HG03108 (cell line): Measurements from ENCODE around the gene CEP72.
A peak's percentile ranks its signal among the peaks of the same experiment; 100 is the strongest.

Source experiments
- ATAC-seq: cut with Tn5 transposase; IDR thresholded peaks from one replicate; pipeline ENCODE4 v1.9.1; 2021; ENCODE audit warnings: moderate library complexity; ENCODE audit not compliant: unreplicated experiment

CEP72 gene

DNA sequence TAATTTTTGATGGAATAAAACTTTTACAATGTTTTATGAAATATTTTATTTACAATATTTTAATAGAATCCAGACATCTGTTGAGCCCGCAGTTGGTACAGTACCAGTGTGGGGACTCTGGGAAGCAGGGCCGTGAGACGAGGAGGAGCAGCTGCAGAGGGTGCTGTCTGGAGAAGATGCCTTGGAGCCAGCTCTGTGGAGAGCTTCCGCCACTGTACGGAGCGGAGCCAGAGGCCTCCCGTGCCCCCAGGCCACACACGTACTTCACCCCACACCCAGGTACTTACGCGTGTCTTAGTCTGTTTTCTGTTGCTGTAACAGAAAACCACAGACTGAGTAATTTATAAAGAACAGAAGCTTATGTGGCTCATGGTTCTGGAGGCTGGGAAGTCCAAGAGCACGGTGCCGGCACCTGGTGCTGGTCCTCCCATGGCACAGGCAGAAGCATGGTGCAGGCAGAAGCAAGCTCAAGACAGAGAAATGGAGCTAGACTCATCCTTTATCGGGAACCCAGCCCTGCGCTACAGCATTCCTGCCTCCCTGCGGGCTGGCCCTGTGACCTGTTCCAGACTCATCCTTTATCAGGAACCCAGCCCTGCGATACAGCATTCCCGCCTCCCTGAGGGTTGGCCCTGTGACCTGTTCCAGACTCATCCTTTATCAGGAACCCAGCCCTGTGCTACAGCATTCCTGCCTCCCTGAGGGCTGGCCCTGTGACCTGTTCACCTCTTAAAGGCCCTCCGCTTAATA lies 23.3 kb downstream of the CEP72 start:
- ATAC-seq: no peak

DNA sequence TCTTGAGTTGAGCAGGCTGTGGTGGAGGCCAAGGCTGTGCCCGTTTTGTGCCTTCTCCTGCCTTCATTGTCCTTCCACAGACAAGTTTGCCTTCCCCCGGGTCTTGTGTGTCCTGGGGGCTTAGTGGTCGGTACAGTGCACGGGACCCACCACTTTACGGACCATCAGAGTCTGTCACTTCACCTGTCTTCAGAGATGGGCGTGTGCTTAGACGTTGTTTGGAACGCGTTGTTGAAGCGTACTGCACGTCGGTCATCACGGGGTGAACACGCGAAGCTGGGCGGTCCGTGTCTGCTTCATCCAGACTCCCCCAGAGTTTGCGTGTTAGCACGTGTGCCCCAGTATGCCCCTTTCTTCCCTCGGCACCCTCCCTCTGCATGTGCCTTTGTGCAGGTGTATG lies 24.8 kb downstream of the CEP72 start:
- ATAC-seq: no peak

DNA sequence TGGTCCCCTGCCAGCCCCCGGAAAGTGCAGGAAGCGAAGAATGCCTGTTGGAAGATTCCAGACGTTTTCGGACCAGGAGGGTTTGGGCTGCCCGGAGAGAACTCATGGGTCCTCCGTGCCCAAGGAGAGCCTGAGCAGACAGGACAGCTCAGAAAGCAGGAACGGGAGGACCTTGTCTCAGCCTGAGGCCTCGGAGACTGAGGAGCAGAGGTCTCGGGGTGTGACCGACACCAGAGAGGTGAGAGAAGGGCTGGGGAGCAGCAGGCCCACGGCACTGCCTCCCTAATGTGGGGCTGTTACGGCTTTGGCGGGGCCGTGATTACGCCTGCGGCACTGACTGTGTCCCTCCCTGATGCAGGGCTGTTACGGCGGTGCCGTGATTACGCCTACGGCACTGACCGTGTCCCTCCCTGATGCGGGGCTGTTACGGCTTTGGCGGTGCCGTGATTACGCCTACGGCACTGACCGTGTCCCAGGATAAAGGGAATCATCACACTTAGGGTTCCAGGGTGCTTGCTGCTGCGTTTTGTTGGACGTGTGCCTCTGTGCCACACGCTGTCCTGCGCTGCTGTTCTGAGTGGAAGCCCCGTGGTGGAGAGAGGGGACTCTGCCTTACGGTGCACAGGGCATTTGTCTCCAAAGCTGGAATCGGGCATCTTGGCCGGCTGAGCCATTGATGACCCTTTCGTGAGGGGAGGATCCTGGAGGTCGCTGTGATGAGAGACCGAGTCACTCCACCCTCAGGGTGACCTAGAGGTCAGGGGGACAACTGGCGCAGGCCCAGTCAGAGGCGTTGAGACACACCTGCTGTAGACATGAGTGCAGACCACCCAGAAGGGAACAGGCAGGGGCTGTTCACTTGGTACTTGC lies 25.7 kb downstream of the CEP72 start:
- no peak for ATAC-seq

DNA sequence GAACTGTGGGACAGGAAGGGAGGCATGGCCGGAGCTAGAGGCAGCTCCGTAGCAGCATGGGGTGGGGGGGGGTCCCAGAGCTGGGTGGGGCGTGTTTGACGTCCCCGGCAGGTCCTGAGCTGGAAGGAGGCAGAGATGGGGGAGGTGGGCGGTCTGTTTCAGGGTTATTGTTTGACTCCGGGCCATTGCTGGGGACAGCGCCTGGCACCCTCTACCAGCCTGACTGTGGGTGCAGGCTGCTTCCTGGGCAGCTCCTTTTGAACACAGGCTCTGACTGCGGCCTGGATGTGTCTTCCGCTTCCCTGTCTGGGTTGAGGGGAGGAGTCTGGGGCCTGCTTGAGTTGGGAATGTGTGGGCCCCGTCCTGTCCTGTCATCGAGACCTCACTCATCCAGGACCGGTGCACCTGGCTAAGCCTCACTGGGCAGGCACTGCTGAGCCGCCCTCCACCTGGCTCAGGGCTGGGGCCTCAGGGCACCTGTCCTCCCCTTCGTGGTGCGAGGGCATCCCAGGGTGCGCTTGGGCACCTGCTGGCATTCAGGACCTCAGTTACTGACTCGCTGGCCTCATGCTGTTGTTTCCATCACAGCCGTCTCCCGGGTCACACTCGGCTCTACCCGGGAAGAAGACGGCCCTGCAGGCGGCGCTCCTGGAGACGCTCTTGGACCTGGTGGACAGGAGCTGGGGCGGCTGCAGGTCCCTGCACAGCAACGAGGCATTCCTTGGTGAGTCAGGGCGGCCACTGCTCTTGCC lies 26.5 kb downstream of the CEP72 start:
- no peak for ATAC-seq

DNA sequence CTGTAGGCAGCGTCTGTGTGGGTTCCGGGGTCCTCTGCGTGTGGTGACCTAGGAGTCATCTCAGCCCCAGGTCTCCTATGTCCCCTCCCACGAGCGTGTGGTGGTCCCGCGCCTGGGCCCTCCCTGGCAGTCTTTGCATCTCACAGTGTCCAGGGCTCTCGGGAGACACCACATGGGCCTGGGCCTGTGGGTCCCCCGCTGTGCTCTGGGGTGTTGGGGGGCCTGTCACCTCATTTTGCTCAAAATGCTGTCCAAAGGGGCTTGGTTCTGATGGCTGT lies 27.1 kb downstream of the CEP72 start:
- no peak for ATAC-seq

DNA sequence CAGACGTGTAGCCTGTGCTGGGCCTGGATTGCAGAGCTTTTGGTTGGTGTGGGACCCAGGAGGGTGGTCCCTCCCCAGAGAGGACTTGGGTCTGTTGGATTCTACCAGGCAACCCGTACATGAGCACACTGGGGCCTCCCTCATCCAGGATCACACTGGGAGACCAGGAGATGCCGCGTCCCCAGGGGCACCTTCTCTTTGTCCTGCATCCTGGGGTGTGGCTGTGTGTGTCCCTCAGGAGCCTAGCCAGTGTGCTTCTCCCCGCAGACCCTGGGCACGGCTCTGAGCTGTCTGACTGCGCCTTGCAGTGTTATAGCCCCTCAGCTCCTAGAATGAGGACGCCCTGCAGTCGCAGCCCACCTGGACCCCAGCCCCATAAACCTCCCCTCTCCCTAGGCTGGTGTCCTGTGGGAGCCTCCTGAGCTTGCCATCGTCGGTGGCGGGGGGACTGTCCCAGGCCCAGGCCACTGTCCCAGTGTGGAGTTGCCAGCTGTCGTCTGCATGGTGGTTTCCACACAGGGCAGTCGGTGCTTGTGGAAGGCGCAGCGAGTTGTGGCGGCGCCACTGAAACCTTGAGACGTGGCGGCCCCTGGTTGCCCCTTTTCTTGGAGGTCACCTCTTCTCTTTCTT lies 27.6 kb downstream of the CEP72 start:
- no peak for ATAC-seq

DNA sequence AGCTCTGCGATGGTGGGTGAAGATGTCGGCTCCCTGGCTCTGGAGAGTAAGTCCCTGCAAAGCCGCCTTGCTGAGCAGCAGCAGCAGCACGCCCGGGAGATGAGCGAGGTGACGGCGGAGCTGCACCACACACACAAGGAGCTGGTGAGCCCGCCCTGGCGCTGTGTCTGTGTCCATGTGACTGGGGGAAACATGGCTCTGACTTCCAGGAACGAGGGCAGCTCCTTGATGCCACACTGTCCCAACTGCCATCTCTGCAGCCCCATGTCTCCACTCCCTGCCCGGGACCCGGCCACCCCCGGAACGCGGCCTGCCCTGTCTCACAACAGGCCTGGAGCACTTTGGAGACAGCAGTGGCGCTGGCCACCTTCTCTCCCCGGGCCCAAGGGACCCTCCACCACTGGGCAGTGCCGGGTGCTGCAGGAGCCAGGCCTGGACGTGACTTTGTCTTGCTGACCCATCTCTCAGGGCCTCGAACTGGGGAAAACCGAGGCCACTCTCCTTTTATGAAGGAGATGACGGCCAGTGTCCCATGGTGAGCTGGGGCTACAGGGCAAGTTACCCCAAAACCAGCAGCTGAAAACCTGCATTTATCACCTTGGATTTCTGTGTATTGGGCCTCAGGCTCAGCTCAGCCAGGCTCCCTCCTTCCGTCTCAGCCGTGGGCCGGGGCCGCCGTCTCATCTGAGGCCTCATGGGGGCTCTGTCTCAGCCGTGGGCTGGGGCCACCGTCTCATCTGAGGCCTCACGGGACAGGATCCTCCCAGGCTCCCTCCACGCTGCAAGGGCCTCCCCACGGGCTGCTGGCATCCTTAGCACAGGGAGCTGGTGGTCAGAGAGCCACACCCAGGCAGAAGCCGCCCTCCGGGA lies 28.6 kb downstream of the CEP72 start:
- ATAC-seq: no peak

DNA sequence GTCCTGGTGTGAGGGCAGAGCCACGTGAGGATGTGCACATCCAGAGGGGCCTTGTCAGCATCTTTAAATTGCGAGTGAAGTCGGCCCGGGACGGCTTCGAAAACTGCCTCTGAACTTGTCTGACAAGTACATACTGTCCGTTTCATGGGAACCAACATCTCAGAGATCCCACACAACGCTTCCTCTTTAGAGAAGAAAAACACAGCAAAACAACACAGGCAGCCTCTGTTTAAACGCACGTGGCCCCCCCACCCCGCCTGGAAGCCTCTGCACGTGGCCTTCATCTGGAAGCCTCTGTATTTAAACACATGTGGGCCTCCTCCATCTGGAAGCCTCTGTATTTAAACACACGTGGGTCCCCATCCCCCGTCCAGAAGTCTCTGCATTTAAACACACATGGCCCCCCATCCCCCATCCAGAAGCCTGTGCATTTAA lies 29.2 kb downstream of the CEP72 start:
- ATAC-seq: no peak

DNA sequence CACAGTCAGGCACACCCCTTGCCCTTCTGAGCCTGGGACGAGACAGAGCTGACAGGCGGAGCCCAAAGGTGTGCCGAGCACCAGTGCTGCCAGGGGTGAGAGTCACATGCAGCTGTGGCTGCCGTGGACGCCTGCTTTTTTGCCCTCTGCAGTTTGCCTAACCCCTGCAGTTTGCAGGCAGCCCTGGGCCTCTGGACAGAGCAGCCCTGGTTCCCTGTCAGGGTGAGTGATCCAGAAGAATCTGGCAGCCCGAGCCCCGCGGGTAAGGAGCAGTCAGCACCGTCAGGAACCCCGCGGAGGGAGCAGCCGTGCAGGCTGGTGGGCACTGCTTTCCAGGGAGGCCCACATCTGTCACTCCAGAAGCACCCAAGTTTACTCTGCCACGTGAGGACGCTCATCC lies 30.3 kb downstream of the CEP72 start:
- ATAC-seq: no peak

DNA sequence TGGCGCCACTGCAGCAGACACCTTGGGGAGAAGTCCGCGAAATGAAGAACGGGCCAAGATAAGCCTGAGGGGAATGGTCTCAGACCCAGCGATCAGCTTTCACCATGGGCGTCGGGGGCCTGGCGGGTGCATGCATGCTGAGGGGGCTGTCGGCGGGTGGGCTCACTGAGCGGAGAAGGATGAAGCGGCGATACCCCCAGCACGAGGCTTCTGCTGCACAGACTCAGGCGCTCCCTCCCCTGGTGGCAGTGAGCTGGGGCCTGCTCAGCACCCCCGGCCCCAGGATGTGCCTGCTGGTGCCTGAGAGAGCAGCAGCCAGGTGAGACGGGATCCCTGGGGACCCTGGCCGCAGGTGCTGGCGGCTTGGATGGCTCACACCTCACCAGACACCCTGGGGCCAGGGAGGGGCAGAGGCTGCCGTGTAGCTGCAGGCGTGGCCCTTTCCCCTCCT lies 31.2 kb downstream of the CEP72 start:
- peak; percentile 34 for ATAC-seq

DNA sequence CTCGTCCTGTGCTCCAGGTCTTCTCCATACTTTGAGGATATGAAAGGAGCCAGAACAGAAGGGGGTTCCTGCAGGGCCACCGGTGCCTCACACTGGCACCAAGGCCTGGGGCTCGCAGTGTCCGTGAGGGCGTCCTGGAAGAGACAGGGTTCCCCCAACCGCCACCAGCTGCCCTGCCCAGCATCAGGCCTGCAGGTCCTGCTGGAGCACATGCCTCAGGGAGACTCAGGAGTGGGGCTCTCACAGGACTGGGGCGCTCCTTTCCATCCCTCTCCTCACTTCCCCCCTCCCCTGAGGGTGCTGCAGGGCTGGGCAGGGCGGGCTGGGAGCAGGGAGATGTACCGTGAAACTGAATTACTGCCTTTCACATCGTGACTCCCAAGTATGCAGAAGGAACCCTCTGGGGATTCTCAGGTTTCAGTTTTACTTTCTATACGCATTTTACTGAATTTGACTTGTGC lies 31.7 kb downstream of the CEP72 start:
- peak; percentile 73 for ATAC-seq

DNA sequence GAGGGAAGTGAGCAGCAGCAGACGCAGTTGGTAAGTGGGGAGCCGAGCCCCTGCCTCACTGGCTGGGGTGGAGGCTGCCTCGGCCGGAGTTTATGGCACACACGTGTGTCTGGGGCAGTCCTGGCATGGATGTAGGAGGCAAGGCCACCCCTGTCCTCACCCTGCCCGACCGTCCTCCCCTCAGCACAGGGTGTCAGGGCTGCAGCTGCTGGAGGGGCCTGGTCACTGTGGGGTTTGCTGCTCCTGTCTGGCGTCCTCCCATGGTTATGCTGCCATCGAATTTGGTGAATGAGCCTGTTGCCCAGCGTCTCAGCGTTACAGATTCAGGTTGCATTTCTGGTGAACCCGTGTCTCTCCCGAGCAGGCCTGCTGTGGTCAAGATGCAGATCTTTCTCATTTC lies 32.4 kb downstream of the CEP72 start:
- no peak for ATAC-seq

DNA sequence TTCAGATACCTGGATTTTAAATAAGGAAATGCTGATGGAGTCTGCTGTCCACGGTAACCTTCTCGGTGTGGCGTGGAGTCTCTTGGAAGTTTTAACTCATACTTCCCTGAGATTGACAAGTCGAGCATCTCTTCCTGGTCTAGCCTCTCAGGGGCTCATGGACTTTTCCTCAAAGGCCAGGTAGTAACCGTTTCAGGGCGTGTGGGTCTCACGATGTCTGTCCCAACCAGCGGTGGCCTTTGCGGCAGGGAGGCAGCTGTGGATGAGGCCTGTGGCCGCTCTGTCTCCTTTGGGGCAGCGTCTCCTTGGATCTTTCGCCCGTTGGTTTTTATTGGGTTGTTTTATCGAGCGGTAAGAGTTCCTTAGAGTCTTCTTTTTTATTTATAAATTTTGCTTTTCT lies 32.8 kb downstream of the CEP72 start:
- ATAC-seq: no peak

DNA sequence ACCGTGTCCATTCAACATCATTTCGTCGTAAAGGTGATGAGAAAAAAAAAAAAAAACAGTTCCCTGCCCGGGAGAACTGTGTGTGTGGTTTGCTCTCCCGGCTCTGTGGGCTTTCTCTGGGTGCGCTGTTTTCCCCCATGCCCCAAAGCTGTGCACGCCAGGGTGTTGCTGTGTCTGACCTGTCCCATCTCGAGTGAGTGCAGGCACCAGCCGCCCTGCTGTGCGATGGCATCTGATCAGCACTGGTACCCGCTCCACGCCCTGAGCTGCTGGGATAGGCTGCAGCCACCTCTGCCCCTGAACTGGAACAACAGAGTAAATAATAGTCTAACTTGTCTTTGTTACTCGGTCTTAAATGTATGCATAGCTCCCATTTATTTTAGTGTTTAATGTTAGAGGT lies 33.3 kb downstream of the CEP72 start:
- ATAC-seq: no peak

DNA sequence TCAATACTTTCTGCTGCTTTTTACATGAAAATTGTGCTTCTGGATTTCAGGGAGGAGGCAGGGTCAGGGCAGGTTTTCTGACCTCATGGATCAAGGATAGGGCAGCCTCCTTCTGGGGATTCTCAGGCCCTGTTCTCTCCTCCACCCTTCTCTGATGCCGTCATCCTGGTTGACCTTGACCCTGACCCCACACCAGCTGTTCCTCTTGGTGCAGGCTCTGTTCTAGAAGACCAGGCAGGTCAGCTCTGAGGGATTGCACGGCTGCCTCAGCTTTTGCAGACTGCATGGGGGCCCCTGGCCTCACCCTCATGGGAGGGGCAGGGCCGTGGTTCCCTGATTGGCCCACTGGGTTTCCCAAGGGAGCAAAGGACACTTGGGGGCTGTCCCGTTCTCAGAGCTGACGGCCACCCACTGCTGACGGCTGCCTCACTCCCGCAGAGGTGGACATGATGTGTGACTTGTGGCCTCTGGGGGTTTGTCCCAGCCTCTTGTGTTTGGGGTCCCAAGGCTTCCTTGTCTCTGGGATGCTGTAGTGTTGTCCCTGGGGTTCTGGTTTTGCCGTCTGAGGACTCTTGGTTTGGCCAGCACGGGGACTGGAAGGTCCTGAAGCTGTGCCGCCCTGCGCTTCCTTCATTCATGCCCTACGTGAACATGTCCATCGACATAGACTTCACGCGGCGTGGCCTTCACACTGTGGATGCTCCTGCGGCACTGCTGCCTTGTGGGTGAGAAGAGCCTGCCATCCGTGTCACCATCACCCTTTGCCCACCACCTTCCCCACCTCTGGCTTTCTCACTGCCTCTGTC lies 34.5 kb downstream of the CEP72 start:
- ATAC-seq: no peak

DNA sequence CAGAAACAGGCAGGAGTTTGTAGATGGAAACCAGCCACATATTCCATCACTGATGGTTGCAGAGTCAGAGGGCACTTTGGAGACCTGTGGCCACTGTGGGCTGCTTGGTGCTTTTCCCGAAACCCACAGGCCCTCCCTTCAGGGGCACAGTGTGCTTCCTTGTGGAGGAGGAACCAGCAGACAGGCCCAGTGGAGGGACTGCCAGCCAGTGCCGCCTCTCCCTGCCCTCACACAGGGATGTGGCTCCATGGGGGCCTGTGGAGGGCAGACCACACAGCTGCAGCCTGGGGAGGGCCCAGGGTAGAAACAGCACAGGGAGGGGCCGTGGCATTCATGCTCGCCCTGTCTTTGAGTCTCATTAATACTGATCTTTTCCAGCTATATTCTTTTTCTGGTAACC lies 35.2 kb downstream of the CEP72 start:
- no peak for ATAC-seq

DNA sequence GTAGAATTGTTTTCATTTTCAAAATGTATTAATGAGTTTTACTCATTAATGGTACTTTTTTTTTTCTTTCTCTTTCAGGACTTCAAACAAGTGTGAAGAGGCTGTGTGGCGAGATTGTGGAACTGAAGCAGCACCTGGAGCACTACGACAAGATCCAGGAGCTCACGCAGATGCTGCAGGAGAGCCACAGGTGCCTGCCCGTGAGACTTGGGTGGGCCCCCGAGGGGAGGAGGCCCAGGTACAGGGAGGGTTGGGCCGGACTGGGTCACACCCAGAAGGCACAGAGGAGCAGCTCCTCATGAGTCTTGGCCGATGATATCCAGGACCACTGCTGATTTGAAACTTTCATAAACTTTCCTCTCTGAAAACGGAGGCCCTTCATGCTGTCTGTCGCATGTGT lies 35.6 kb downstream of the CEP72 start:
- no peak for ATAC-seq

DNA sequence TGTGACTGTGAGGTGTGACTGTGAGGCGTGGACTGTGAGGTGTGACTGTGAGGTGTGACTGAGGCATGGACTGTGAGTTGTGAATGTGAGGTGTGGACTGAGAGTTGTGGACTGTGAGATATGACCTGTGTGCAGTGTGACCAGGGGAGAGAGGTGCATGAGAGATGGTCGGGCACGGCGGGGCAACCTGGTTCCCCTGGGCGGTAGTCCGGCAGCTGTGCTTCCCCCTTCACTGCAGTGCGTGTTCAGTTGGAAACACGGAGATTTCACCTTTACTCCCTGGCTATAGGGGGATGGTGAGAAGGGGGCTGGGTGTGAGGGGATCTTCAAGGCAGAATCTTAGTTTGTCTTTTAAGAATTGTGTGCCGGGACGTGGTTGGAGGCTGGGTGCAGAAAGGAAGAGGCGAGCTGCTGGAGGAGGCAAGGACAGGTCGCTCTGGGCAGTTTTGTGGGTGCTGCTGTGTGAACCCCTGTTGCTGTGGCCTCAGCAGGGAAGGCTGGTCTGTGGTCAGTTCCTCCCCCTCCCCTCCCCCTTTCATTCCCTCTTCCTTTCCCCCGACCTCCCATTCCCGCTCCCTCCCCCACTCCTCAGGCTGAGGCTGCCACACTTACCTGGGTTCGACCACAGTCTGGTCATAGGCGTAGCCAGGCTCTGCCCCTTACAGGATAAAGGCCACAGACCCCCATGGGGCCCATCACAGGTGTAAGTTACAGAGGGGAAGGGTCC lies 39.3 kb downstream of the CEP72 start:
- ATAC-seq: no peak

DNA sequence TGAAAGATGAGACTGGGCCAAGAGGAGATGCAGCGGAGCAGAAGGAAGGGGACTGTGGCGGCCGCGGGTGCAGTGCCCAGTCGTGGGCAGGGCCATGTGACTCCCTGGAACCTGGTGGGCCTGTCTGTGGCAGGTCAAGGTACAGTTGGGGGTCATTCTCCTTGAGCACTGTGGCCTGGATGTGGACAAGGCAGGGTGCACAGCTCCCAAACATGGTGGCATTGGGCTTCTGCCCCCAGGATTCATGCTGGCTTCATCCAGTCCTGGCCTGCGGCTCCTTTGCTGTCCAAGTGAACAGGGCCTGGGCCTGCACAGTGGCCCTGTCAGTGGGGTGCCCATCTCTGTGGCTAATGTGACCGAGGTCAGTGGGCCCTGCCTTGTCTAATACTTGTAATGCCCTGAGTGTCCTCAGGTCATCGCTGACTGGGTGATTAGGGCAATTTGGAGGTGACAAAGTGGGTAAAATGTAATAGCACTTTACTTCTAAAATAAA lies 39.9 kb downstream of the CEP72 start:
- no peak for ATAC-seq
